Tibial nerve (tissue), 4 donors: Measurements from ENCODE around the gene CLTC.

Source experiments
- CTCF ChIP-seq, 5 experiments: fragments of 200-600 bp in 3 of 5; fragments of 450-650 bp in 2 of 5; sonication (generic) in 3 of 5; IDR thresholded peaks; one replicate each; pipeline ENCODE4 v1.5.1; 2016 to 2019; ENCODE audit warnings: antibody characterized with exemption in 5 of 5, mild to moderate bottlenecking in 3 of 5, moderate library complexity in 2 of 5
- EP300 ChIP-seq, 2 donors: sonication (generic); formaldehyde crosslinking; IDR thresholded peaks; one replicate each; pipeline ENCODE4 v1.6.1; 2017; ENCODE audit warnings: antibody characterized with exemption in 2 of 2, mild to moderate bottlenecking in 1 of 2
- POLR2A ChIP-seq, 2 donors: fragments of 450-650 bp; IDR thresholded peaks; one replicate each; pipeline ENCODE4 v1.6.1; 2017; ENCODE audit warnings: antibody characterized with exemption in 2 of 2, mild to moderate bottlenecking in 2 of 2, moderate library complexity in 2 of 2

DNA sequence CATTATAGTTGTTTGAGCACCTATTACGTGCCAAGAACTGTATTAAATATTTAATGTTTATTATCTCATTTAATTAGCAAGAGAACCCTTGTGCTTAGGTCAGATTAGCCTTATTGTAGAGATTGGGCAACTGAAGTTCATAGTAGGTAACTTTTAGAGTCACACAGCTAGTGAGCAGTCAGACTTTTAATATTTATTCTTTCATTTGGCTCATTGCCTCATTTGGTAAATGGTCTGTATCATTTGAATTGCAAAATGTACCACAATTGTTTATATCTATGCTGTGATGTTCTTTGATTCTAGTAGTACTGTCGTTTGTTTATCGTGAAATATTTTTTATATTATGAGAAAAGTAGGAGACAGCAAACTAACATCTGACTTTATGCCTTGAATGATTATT lies 7.6 kb downstream of the CLTC start:
- TF ChIP-seq CTCF (IDR thresholded peaks at IDR 0.05) (no peak), EP300 (IDR thresholded peaks at IDR 0.05) (no peak), POLR2A (IDR thresholded peaks at IDR 0.05) (no peak)
